K562 (cell line): ENCODE measurements around the gene PCBP3. TPM values are rescaled to one million over a fixed set of nuclear protein-coding genes. Genes with fewer than 3 reads are reported as not detected.

Source experiments
- CCNT2 ChIP-seq: IDR thresholded peaks from 2 replicates; pipeline ENCODE4 v1.6.1; 2011; ENCODE audit warnings: borderline replicate concordance, low read depth, mild to moderate bottlenecking, moderate library complexity, mixed read lengths, low read length; ENCODE audit not compliant: insufficient read length; ENCODE audit errors: extremely low read depth
- CEBPG ChIP-seq, 3 experiments: fragments of 200-800 bp in 1 of 3; sonication (Bioruptor generic) in 1 of 3; sonication (generic) in 1 of 3; formaldehyde crosslinking in 1 of 3; IDR thresholded peaks in 2 of 3; conservative IDR thresholded peaks in 1 of 3; 2 replicates each; pipeline versions ENCODE4 v1.6.1 to v1.8.0; 2016 to 2022; ENCODE audit warnings: missing compliant biosample characterization in 2 of 3, missing genetic modification characterization in 2 of 3, mild to moderate bottlenecking in 1 of 3, missing genetic modification reagents in 1 of 3
- CTBP1 ChIP-seq: fragments of 450-650 bp; IDR thresholded peaks from 2 replicates; pipeline ENCODE4 v1.6.1; 2016; ENCODE audit warnings: borderline replicate concordance
- CUX1 ChIP-seq: fragments of 200-800 bp; sonication (Bioruptor generic); IDR thresholded peaks from 2 replicates; pipeline ENCODE4 v1.6.1; 2016; ENCODE audit warnings: missing genetic modification characterization, missing compliant biosample characterization
- EP400 ChIP-seq: fragments of 450-650 bp; IDR thresholded peaks from 2 replicates; pipeline ENCODE4 v1.6.1; 2017; ENCODE audit warnings: antibody characterized with exemption, mild to moderate bottlenecking, moderate library complexity
- ERF ChIP-seq: fragments of 450-650 bp; formaldehyde crosslinking; IDR thresholded peaks from 2 replicates; pipeline ENCODE4 v1.4.0; 2020; ENCODE audit warnings: mild to moderate bottlenecking, mixed read lengths
- HNRNPLL ChIP-seq: fragments of 200-400 bp; formaldehyde crosslinking; IDR thresholded peaks from 2 replicates; pipeline ENCODE4 v1.6.1; 2017; ENCODE audit warnings: low read length, low read depth, mild to moderate bottlenecking; ENCODE audit not compliant: poor library complexity, severe bottlenecking
- MCM5 ChIP-seq: fragments of 450-650 bp; IDR thresholded peaks from 2 replicates; pipeline ENCODE4 v1.6.1; 2016; ENCODE audit warnings: low read depth
- MYC ChIP-seq, 2 experiments: fragments of 250-450 bp in 1 of 2; sonication (Bioruptor Pico) in 1 of 2; IDR thresholded peaks; 2 replicates each; pipeline versions ENCODE4 v1.5.1 to v1.6.1; 2012 to 2021; ENCODE audit warnings: low read depth in 2 of 2, borderline replicate concordance in 1 of 2, improper control_type of control experiment in 1 of 2, low read length in 1 of 2, mild to moderate bottlenecking in 1 of 2, moderate library complexity in 1 of 2
- NFIC ChIP-seq: fragments of 450-650 bp; IDR thresholded peaks from 2 replicates; pipeline ENCODE4 v1.6.1; 2017; ENCODE audit warnings: mild to moderate bottlenecking, inconsistent platforms
- NR2C2 ChIP-seq, 2 experiments: fragments of 200-800 bp in 1 of 2; sonication (Bioruptor generic) in 1 of 2; sonication (generic) in 1 of 2; formaldehyde crosslinking in 1 of 2; IDR thresholded peaks; 2 replicates each; pipeline versions ENCODE4 v1.6.1 to v1.8.0; 2016 to 2022; ENCODE audit warnings: mild to moderate bottlenecking in 1 of 2, missing compliant biosample characterization in 1 of 2, missing genetic modification characterization in 1 of 2, missing genetic modification reagents in 1 of 2
- PRDM10 ChIP-seq: fragments of 450-650 bp; IDR thresholded peaks from 2 replicates; pipeline ENCODE4 v1.6.1; 2018; ENCODE audit not compliant: partially characterized antibody
- polyA plus RNA-seq, 8 experiments: library from polyadenylated mRNA; depleted of rRNA in 4 of 8; stranded (reverse) in 5 of 8; unstranded in 3 of 8; fragments of >200 nt; fragmentation: Nextera tagmentation in 2 of 8; fragmentation: Illumina TruSeq in 1 of 8; extraction: Ambion mirVana in 2 of 8; extraction: Trizol in 1 of 8; gene quantifications; 2 replicates each; pipeline versions ENCODE4 v1.2.1 to v1.2.3, GENCODE V29; 2011 to 2014; ENCODE audit warnings: inconsistent platforms in 1 of 8, missing spikeins in 1 of 8
- total RNA-seq, 7 experiments: library from RNA; depleted of rRNA in 6 of 7; stranded (reverse); fragments of >200 nt in 6 of 7; fragmentation: Illumina TruSeq in 2 of 7; extraction: Trizol in 2 of 7; gene quantifications; 2 replicates each; pipeline versions ENCODE4 v1.2.1 to v1.2.3, GENCODE V29; 2011 to 2021; ENCODE audit warnings: low replicate concordance in 1 of 7
- TF ChIP-seq, protein P1 (sequence below): fragments of 450-650 bp; IDR thresholded peaks from 2 replicates; pipeline ENCODE4 v1.6.1; 2014; ENCODE audit warnings: low read depth, mild to moderate bottlenecking, moderate library complexity, borderline replicate concordance

Gene PCBP3
- total and polyA plus RNA-seq, 9 of the 15 experiments (the other 6 are each of a cell fraction or from before 2014, with no cell fraction given), result 0.18 TPM; not detected in 8

- TF ChIP-seq CUX1 (CRISPR knock-in tag) (no peak), NR2C2 (CRISPR knock-in tag; IDR thresholded peaks at IDR 0.05) (no peak), NR2C2 (tag; IDR thresholded peaks at IDR 0.05) (peak; percentile 45; the same call in 1 of the 2 replicates), MYC (IDR thresholded peaks at IDR 0.05; ENCODE audit: low read depth, low read length) (peak; percentile 80), MYC (CRISPR knock-in tag; IDR thresholded peaks at IDR 0.05; ENCODE audit: borderline replicate concordance, low read depth) (no peak), ERF (CRISPR knock-in tag) (no peak), EP400 (no peak; the same call in 1 of the 2 replicates), CCNT2 (no peak), PRDM10 (peak; percentile 16), CEBPG (CRISPR knock-in tag; IDR thresholded peaks at IDR 0.05) (peak; percentile 82), CEBPG (tag; conservative IDR thresholded peaks at IDR 0.05 in 1 of 2, IDR thresholded peaks at IDR 0.05 in 1 of 2) (peak in 1 of 2 experiments; percentile 41; a peak in 1 of 4 replicates), MCM5 (no peak), NFIC (no peak), CTBP1 (peak; percentile 83), HNRNPLL (no peak)
- TF ChIP-seq, protein P1, sequence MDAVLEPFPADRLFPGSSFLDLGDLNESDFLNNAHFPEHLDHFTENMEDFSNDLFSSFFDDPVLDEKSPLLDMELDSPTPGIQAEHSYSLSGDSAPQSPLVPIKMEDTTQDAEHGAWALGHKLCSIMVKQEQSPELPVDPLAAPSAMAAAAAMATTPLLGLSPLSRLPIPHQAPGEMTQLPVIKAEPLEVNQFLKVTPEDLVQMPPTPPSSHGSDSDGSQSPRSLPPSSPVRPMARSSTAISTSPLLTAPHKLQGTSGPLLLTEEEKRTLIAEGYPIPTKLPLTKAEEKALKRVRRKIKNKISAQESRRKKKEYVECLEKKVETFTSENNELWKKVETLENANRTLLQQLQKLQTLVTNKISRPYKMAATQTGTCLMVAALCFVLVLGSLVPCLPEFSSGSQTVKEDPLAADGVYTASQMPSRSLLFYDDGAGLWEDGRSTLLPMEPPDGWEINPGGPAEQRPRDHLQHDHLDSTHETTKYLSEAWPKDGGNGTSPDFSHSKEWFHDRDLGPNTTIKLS, result peak; percentile 77; the same call in 1 of the 2 replicates
Observed at GRCh38 chr21:45948576-45949141, 305.1 kb downstream of the PCBP3 start (continued).
